Activated B cell treated with CpG ODN at 0.5 μM for 24 hours (primary cell): ENCODE results near the gene XAF1. TPM values are rescaled to one million over a fixed set of nuclear protein-coding genes. Genes with fewer than 3 reads are reported as not detected.

Experiments used
- ATAC-seq: fragments of 200-7000 bp; cut with Tn5 transposase; one replicate; pipeline ENCODE4 v1.10.0; 2021; ENCODE audit warnings: low read depth, mild to moderate bottlenecking, moderate library complexity
- CTCF ChIA-PET: fragments of 350-600 bp; sonication (Branson Sonifier 250); formaldehyde crosslinking; loops from one replicate; lab custom pipeline; 2021; ENCODE audit warnings: antibody characterized with exemption; lab: Charles Lee
- POLR2A ChIA-PET: fragments of 350-600 bp; sonication (Branson Sonifier 250); formaldehyde crosslinking; loops from one replicate; lab custom pipeline; 2021; ENCODE audit warnings: antibody characterized with exemption; lab: Charles Lee
- DNase-seq: peaks from one replicate; pipeline ENCODE4 v3.0.0; 2022
- H3K27ac Mint-ChIP-seq: one replicate; pipeline ENCODE4 v1.8.0; 2020; ENCODE audit warnings: mixed read lengths
- H3K27me3 Mint-ChIP-seq: one replicate; pipeline ENCODE4 v1.8.0; 2021; ENCODE audit warnings: mixed read lengths
- H3K36me3 Mint-ChIP-seq: one replicate; pipeline ENCODE4 v1.8.0; 2021; ENCODE audit warnings: low read depth, mixed read lengths
- H3K4me1 Mint-ChIP-seq: one replicate; pipeline ENCODE4 v1.8.0; 2021; ENCODE audit warnings: mixed read lengths
- H3K4me3 Mint-ChIP-seq: one replicate; pipeline ENCODE4 v1.8.0; 2020; ENCODE audit warnings: mild to moderate bottlenecking, mixed read lengths
- H3K9me3 Mint-ChIP-seq: one replicate; pipeline ENCODE4 v1.8.0; 2020; ENCODE audit warnings: mixed read lengths
- CTCF ChIP-seq: fragments of 200-600 bp; IDR thresholded peaks from one replicate; pipeline ENCODE4 v1.8.0; 2022; ENCODE audit warnings: antibody characterized with exemption, mild to moderate bottlenecking
- intact Hi-C: fragments of 100-400 bp; cut with micrococcal nuclease; formaldehyde crosslinking; loops from one replicate; pipeline ENCODE4 v1.15.1; 2024
- total RNA-seq: library from RNA; stranded (reverse); gene quantifications from 2 replicates; pipeline ENCODE4 v1.2.3, GENCODE V29; 2022

The XAF1 gene
- total RNA-seq, 1 donor from 2014 or later: 62.5 TPM

GRCh38 chr17:6797718-6798351, 42.0 kb downstream of the XAF1 start:
- Mint-ChIP-seq H3K9me3 (no peaks in the 10 kb centered on the region), H3K4me1 (no peaks in the 10 kb centered on the region), H3K27me3 (peaks cover 9% of the 10 kb centered on the region), H3K36me3 (no peaks in the 10 kb centered on the region), H3K4me3 (no peak overlapping the region), H3K27ac (no peak overlapping the region)
- ChIA-PET POLR2A (interaction anchor here (0.5 kb wide), 1 partner anchor 26 kb away, joined by 6 read pairs; no protein-coding TSS in a partner anchor), CTCF (no interaction called here)
- no peak for TF ChIP-seq CTCF
- ATAC-seq (no peak), DNase-seq (no peak)
- intact Hi-C loops: no loop called here

DNA sequence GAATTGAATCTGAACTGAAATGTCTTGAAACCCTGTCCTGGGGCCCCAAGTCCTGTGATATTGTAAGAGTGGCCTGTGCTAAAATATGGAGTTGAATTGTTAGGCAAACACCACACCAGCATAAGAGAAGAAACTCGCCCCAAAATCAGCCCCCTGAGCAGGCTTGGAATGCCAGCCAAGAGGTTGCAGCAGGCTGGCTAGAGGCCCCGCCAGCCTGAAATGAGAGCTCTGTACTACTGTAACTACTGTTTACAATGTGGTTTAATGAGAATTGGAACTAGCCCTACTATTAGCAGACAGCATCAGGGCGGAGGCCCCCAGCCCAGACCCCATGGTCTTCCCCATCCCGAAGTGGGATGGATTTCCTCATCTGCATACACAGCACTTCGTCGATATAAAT, 43.9 kb downstream of the XAF1 start:
- H3K9me3 Mint-ChIP-seq: no peaks in the 10 kb centered on the region
- H3K27ac Mint-ChIP-seq: no peak overlapping the region
- no peak for TF ChIP-seq CTCF
- H3K36me3 Mint-ChIP-seq: no peaks in the 10 kb centered on the region
- DNase-seq (no peak), ATAC-seq (no peak)
- peaks cover 2% of the 10 kb centered on the region for H3K27me3 Mint-ChIP-seq
- POLR2A ChIA-PET: no interaction called here
- CTCF ChIA-PET: no interaction called here
- H3K4me3 Mint-ChIP-seq: no peak overlapping the region
- no peaks in the 10 kb centered on the region for H3K4me1 Mint-ChIP-seq
- intact Hi-C loops: loop anchor here (1.0 kb wide), 2 partner anchors 133 to 326 kb away; no protein-coding TSS in a partner anchor

DNA sequence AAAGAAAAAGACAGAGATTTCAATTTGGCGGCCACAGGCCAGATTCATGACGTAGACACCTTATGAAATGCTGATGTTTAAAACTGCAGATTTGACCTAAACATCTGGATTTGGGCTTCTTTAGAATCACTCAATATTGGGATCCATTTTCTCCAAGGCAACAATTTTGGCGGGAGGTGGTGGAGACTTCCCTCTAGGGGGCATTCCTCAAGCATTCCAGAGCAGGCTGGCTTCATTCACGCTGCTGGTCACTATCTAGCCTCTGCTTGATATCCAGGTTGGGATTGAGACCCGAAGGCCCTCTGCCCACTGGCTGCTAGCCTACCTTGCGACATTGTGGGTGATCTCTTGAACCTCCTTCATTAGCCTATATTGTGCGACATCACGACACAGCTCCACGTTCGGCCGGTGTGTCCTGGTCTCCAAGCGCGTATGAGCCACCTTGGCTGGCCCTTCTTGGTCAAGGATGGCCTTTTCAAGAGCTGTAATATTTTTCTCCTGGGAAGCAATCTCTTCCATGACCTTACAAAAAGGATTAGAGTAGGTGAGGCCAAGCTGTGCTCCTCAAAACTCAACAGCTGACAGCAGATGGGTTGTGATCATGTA, 44.7 kb downstream of the XAF1 start:
- intact Hi-C loops: loop anchor here (1.0 kb wide), 2 partner anchors 134 to 327 kb away; no protein-coding TSS in a partner anchor
- CTCF ChIA-PET: no interaction called here
- no peak overlapping the region for H3K27ac Mint-ChIP-seq
- no peaks in the 10 kb centered on the region for H3K36me3 Mint-ChIP-seq
- H3K4me1 Mint-ChIP-seq: no peaks in the 10 kb centered on the region
- no peak for TF ChIP-seq CTCF
- H3K4me3 Mint-ChIP-seq: no peak overlapping the region
- ATAC-seq (no peak), DNase-seq (no peak)
- POLR2A ChIA-PET: no interaction called here
- no peaks in the 10 kb centered on the region for H3K9me3 Mint-ChIP-seq
- peaks cover 2% of the 10 kb centered on the region for H3K27me3 Mint-ChIP-seq

GRCh38 chr17:6811510-6811909, 55.7 kb downstream of the XAF1 start:
- ChIA-PET POLR2A (no interaction called here), CTCF (no interaction called here)
- intact Hi-C loops: no loop called here
- no peak for DNase-seq
- Mint-ChIP-seq H3K36me3 (no peaks in the 10 kb centered on the region), H3K4me1 (no peaks in the 10 kb centered on the region), H3K27me3 (peaks cover 25% of the 10 kb centered on the region), H3K4me3 (no peak overlapping the region), H3K27ac (no peak overlapping the region), H3K9me3 (no peaks in the 10 kb centered on the region)
- no peak for ATAC-seq
- no peak for TF ChIP-seq CTCF

DNA sequence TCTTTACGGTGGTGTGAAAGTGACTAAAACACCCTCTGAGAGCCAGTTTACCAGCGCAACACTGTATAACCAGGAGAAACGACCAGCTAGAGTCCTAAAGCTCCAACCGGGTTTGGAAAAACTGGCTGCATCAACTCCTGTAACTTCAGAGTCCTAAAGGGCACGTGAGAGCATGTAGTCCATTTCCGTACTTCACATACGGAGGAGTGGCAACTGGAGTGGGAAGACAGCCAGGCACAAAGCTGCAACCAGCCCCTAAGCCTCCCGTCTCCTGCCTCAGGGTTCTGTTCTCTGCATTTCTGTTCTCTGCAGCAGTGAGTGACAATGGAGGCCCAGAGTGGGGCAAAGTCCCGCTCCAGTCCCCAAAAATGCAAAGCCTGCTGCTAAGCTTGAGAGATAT, 56.4 kb downstream of the XAF1 start:
- peaks cover 25% of the 10 kb centered on the region for H3K27me3 Mint-ChIP-seq
- ChIA-PET POLR2A (no interaction called here), CTCF (no interaction called here)
- TF ChIP-seq CTCF: no peak
- intact Hi-C loops: no loop called here
- ATAC-seq: no peak
- H3K4me3 Mint-ChIP-seq: no peak overlapping the region
- no peak for DNase-seq
- H3K27ac Mint-ChIP-seq: no peak overlapping the region
- no peaks in the 10 kb centered on the region for H3K4me1 Mint-ChIP-seq
- no peaks in the 10 kb centered on the region for H3K9me3 Mint-ChIP-seq
- H3K36me3 Mint-ChIP-seq: no peaks in the 10 kb centered on the region
